Measurements from ENCODE around the gene FOXA3. TPM values are rescaled to one million over a fixed set of nuclear protein-coding genes. Genes with fewer than 3 reads are reported as not detected.

FOXA3 gene
- total and polyA plus RNA-seq, 9 donors, result 0.04 to 0.26 TPM; not detected in 7

DNA sequence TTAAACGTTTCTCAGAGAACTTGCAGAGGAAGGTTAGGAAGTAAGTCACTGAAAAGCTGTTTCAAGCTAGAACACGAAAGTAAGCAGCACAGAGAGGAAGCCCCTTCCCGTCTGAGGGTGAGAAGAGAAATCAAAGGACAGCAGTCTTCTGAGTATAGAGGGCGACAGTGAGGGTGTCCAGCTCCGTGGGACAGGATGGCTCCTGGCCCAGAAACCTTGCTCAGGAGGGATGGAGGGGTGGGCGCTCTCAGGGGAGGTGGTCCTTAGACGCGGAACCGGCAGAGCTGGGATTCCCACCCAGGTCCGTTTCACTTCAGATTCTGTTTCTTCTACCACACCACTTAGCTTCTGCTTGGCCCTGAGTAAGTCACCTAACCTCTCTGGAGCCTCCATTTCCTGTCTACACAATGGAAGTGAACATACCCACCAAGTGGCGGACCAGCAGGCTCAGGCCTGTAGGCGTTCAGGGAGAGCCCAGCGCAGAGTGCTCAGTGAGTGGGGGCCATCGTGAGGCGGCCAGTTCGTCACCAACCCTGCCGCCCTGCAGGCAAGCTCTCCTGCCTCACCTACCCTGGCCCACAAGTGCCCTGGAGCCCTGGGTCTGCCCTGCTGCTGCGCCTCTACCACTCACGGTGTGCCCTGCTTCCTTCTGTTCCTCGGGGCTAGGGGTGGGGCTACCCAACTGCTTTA is 43.6 kb upstream of the FOXA3 start:
- DNase-seq, result no peak
- no peak overlapping the region for H3K4me3 ChIP-seq
- no peak overlapping the region for H3K27ac ChIP-seq
- H3K4me1 ChIP-seq (ENCODE audit: insufficient read depth), result peaks cover 2% of the 10 kb centered on the region
- no peaks in the 10 kb centered on the region for H3K36me3 ChIP-seq
- TF ChIP-seq, protein P1, sequence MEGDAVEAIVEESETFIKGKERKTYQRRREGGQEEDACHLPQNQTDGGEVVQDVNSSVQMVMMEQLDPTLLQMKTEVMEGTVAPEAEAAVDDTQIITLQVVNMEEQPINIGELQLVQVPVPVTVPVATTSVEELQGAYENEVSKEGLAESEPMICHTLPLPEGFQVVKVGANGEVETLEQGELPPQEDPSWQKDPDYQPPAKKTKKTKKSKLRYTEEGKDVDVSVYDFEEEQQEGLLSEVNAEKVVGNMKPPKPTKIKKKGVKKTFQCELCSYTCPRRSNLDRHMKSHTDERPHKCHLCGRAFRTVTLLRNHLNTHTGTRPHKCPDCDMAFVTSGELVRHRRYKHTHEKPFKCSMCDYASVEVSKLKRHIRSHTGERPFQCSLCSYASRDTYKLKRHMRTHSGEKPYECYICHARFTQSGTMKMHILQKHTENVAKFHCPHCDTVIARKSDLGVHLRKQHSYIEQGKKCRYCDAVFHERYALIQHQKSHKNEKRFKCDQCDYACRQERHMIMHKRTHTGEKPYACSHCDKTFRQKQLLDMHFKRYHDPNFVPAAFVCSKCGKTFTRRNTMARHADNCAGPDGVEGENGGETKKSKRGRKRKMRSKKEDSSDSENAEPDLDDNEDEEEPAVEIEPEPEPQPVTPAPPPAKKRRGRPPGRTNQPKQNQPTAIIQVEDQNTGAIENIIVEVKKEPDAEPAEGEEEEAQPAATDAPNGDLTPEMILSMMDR (IDR thresholded peaks at IDR 0.05), result no peak
- TF ChIP-seq POLR2A (IDR thresholded peaks at IDR 0.05) (no peak), EP300 (IDR thresholded peaks at IDR 0.05) (no peak)
- H3K27me3 ChIP-seq, result no peaks in the 10 kb centered on the region
- intact Hi-C loops (cut with DNase I), result no loop called here
- 70 to 75% (median 71%) methylated on average over 20 of the region's 20 CpGs for WGBS, 3 donors
- no peaks in the 10 kb centered on the region for H3K9me3 ChIP-seq

DNA sequence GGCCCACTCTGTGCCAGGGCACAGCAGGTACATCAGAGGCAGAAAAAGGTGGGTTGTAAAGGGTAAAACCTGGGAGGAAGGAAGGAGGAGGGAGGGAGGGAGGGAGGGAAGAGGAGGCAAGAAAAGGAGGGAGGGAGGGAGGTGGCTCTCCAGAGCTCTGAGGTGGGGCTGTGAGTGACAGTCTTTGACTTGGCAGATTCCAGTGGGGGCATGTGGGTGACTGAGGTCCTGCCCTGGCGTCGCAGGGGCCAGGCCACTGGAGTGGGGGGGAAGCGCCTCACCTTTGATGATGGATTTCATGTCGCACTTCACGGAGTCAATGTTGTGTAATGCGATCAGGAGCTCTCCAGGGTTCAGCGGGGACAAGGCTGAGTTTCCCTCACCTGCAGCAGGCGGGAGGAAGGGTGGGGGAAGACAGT is 43.0 kb upstream of the FOXA3 start:
- WGBS, 3 donors, result 77 to 84% (median 79%) methylated on average over 8 of the region's 8 CpGs
- intact Hi-C loops (cut with DNase I), result no loop called here
- Histone ChIP-seq H3K4me3 (no peak overlapping the region), H3K27ac (no peak overlapping the region), H3K9me3 (no peaks in the 10 kb centered on the region), H3K36me3 (no peaks in the 10 kb centered on the region), H3K4me1 (ENCODE audit: insufficient read depth) (peaks cover 2% of the 10 kb centered on the region), H3K27me3 (no peaks in the 10 kb centered on the region)
- no peak for DNase-seq
- TF ChIP-seq EP300 (IDR thresholded peaks at IDR 0.05), result no peak
- TF ChIP-seq, protein P1 (IDR thresholded peaks at IDR 0.05), result no peak
- TF ChIP-seq POLR2A (IDR thresholded peaks at IDR 0.05), result no peak

DNA sequence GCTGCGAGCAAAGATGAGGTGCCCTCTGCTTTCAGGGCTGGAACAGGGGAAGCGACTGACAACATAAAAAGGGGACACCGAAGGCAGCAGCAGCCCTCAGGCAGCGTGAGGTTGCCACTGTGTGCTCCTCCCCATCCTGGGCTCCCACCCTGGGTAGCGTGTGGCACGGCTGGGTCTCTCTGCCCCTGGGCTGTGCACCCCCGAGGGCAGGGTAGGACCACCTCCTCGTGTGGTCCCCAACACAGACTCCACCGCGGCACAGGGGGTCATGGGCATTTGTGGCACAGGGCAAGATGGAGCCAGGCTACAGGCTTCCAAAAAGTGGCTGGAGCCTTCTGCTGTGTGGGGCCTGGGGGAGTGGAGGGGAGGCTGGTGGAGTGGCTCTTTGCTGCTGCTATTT is 42.6 kb upstream of the FOXA3 start:
- 67 to 91% (median 74%) methylated on average over 10 of the region's 10 CpGs for WGBS, 3 donors
- Histone ChIP-seq H3K36me3 (no peaks in the 10 kb centered on the region), H3K4me3 (no peak overlapping the region), H3K27me3 (no peaks in the 10 kb centered on the region), H3K4me1 (ENCODE audit: insufficient read depth) (peaks cover 2% of the 10 kb centered on the region), H3K9me3 (no peaks in the 10 kb centered on the region), H3K27ac (no peak overlapping the region)
- DNase-seq, result no peak
- TF ChIP-seq, protein P1 (IDR thresholded peaks at IDR 0.05), result no peak
- TF ChIP-seq POLR2A (IDR thresholded peaks at IDR 0.05) (no peak), EP300 (IDR thresholded peaks at IDR 0.05) (no peak)
- intact Hi-C loops (cut with DNase I), result no loop called here

DNA sequence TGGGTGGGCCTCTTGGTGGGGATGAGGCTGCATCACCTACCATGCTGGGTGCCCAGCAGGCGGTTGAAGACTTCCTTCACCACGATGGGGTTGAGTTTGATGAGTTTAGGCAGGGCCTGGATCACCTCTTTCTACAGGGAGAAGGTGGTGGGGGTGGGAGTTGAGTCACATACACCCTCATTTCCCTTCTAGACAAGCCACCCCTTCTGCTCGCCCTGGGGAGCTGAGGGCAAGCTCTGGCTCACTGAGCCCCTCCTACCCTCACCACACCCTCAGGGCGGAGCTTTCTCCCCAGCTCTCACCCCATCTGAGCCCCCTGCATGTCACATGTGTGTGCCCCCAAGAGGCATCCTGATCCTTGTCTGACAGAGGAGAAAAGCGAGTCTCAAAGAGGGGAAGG is 41.4 kb upstream of the FOXA3 start:
- Histone ChIP-seq H3K27me3 (no peaks in the 10 kb centered on the region), H3K36me3 (no peaks in the 10 kb centered on the region), H3K27ac (no peak overlapping the region), H3K4me1 (ENCODE audit: insufficient read depth) (no peaks in the 10 kb centered on the region), H3K4me3 (no peak overlapping the region), H3K9me3 (no peaks in the 10 kb centered on the region)
- no peak for TF ChIP-seq EP300 (IDR thresholded peaks at IDR 0.05)
- TF ChIP-seq, protein P1 (IDR thresholded peaks at IDR 0.05), result no peak
- TF ChIP-seq POLR2A (IDR thresholded peaks at IDR 0.05), result no peak
- DNase-seq, result no peak
- intact Hi-C loops (cut with DNase I), result no loop called here
- 94 to 98% (median 95%) methylated on average over 5 of the region's 5 CpGs for WGBS, 3 donors
